ENCODE data around the gene AQP1. TPM values are rescaled to one million over a fixed set of nuclear protein-coding genes. Genes with fewer than 3 reads are reported as not detected.

Gene AQP1
- total RNA-seq, 1 experiment from 2014 or later, result not detected

GRCh38 chr7:30954914-30955313, 43.3 kb downstream of the AQP1 start:
- peaks cover 87% of the 10 kb centered on the region for H3K27me3 Mint-ChIP-seq (ENCODE audit: insufficient read depth, unreplicated experiment)
- peaks cover 29% of the 10 kb centered on the region for H3K9me3 Mint-ChIP-seq (ENCODE audit: unreplicated experiment)
- intact Hi-C loops (cut with micrococcal nuclease), result no loop called here
- no peaks in the 10 kb centered on the region for H3K36me3 Mint-ChIP-seq (ENCODE audit: insufficient read depth, unreplicated experiment)
- CTCF ChIA-PET, result no interaction called here
- no TSS peak for BruUV-seq (replicated peaks)
- H3K4me3 Mint-ChIP-seq (ENCODE audit: unreplicated experiment), result no peak overlapping the region
- H3K27ac Mint-ChIP-seq (ENCODE audit: low read depth, unreplicated experiment), result no peak overlapping the region
- TF ChIP-seq CTCF (IDR thresholded peaks at IDR 0.05; ENCODE audit: unreplicated experiment), result no peak
- DNase-seq (ENCODE audit: unreplicated experiment), result no peak
- POLR2A ChIA-PET, result no interaction called here
- no peaks in the 10 kb centered on the region for H3K4me1 Mint-ChIP-seq (ENCODE audit: insufficient read depth, unreplicated experiment)

- H3K27ac Mint-ChIP-seq (ENCODE audit: low read depth, unreplicated experiment), result no peak overlapping the region
- peaks cover 29% of the 10 kb centered on the region for H3K9me3 Mint-ChIP-seq (ENCODE audit: unreplicated experiment)
- H3K4me3 Mint-ChIP-seq (ENCODE audit: unreplicated experiment), result no peak overlapping the region
- H3K36me3 Mint-ChIP-seq (ENCODE audit: insufficient read depth, unreplicated experiment), result no peaks in the 10 kb centered on the region
- intact Hi-C loops (cut with micrococcal nuclease), result no loop called here
- ChIA-PET CTCF (interaction anchor here (0.8 kb wide), 1 partner anchor 19 kb away, joined by 5 read pairs; no protein-coding TSS in a partner anchor), POLR2A (no interaction called here)
- no TSS peak for BruUV-seq (replicated peaks)
- H3K27me3 Mint-ChIP-seq (ENCODE audit: insufficient read depth, unreplicated experiment), result peaks cover 80% of the 10 kb centered on the region
- H3K4me1 Mint-ChIP-seq (ENCODE audit: insufficient read depth, unreplicated experiment), result no peaks in the 10 kb centered on the region
- no peak for DNase-seq (ENCODE audit: unreplicated experiment)
- TF ChIP-seq CTCF (IDR thresholded peaks at IDR 0.05; ENCODE audit: unreplicated experiment), result no peak
These were observed 45.1 kb downstream of the AQP1 start for GRCh38 chr7:30956704-30957103.

GRCh38 chr7:30963842-30964241, 52.2 kb downstream of the AQP1 start, which contains the start of gene GHRHR:
Gene GHRHR, plus strand, starts transcription at chr7:30963953. Its CDS starts 116 bp downstream, at chr7:30964069.
- POLR2A ChIA-PET, result no interaction called here
- Mint-ChIP-seq H3K36me3 (ENCODE audit: insufficient read depth, unreplicated experiment) (no peaks in the 10 kb centered on the region), H3K4me1 (ENCODE audit: insufficient read depth, unreplicated experiment) (no peaks in the 10 kb centered on the region), H3K27me3 (ENCODE audit: insufficient read depth, unreplicated experiment) (peaks cover 71% of the 10 kb centered on the region), H3K4me3 (ENCODE audit: unreplicated experiment) (no peak within 1 kb of the TSS), H3K9me3 (ENCODE audit: unreplicated experiment) (no peaks in the 10 kb centered on the region), H3K27ac (ENCODE audit: low read depth, unreplicated experiment) (no peak within 1 kb of the TSS)
- no peak for DNase-seq (ENCODE audit: unreplicated experiment)
- no TSS peak for BruUV-seq (replicated peaks)
- intact Hi-C loops (cut with micrococcal nuclease), result no loop called here
- no peak for TF ChIP-seq CTCF (IDR thresholded peaks at IDR 0.05; ENCODE audit: unreplicated experiment)
- CTCF ChIA-PET, result interaction anchor here (1.0 to 2.3 kb wide), 5 partner anchors 10 to 167 kb away, joined by 3 to 9 read pairs (median 5); no protein-coding TSS in a partner anchor

- no peaks in the 10 kb centered on the region for H3K36me3 Mint-ChIP-seq (ENCODE audit: insufficient read depth, unreplicated experiment)
- H3K4me3 Mint-ChIP-seq (ENCODE audit: unreplicated experiment), result no peak overlapping the region
- TF ChIP-seq CTCF (IDR thresholded peaks at IDR 0.05; ENCODE audit: unreplicated experiment), result no peak
- intact Hi-C loops (cut with micrococcal nuclease), result no loop called here
- no TSS peak for BruUV-seq (replicated peaks)
- POLR2A ChIA-PET, result no interaction called here
- peak; percentile 22 for DNase-seq (ENCODE audit: unreplicated experiment)
- CTCF ChIA-PET, result interaction anchor here (1.2 to 2.3 kb wide), 4 partner anchors 12 to 169 kb away, joined by 3 to 9 read pairs (median 4); no protein-coding TSS in a partner anchor
- peaks cover 62% of the 10 kb centered on the region for H3K27me3 Mint-ChIP-seq (ENCODE audit: insufficient read depth, unreplicated experiment)
- H3K4me1 Mint-ChIP-seq (ENCODE audit: insufficient read depth, unreplicated experiment), result no peaks in the 10 kb centered on the region
- no peak overlapping the region for H3K27ac Mint-ChIP-seq (ENCODE audit: low read depth, unreplicated experiment)
- H3K9me3 Mint-ChIP-seq (ENCODE audit: unreplicated experiment), result no peaks in the 10 kb centered on the region
These were observed 53.7 kb downstream of the AQP1 start for GRCh38 chr7:30965372-30965771.
